ENCODE measurements around the gene ADRA2C.

The ADRA2C gene

DNA sequence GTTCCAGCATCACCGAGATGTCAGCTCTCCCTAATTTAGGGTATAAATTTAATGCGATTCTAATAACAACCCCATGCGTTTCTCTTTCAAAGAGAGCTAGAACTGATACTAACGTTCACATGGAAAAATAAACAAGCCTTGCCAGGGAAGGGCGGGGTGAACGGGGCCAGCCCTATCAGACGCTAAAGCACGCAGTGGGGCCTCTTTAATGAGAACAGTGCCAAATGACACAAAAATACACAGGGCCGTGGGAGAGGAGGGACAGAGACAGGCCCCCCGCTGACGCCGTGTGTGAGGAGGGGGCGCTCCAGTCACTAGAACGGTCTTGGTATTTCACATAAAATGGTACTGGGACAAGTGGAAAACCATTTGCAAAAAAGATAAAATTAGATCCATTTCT lies 21.3 kb upstream of the ADRA2C start:
- Mint-ChIP-seq H3K4me3 (no peak overlapping the region), H3K27ac (no peak overlapping the region), H3K36me3 (ENCODE audit: low read depth) (no peaks in the 10 kb centered on the region), H3K9me3 (peaks cover 23% of the 10 kb centered on the region), H3K4me1 (ENCODE audit: low read depth) (no peaks in the 10 kb centered on the region), H3K27me3 (ENCODE audit: low read depth) (peaks cover 16% of the 10 kb centered on the region)

DNA sequence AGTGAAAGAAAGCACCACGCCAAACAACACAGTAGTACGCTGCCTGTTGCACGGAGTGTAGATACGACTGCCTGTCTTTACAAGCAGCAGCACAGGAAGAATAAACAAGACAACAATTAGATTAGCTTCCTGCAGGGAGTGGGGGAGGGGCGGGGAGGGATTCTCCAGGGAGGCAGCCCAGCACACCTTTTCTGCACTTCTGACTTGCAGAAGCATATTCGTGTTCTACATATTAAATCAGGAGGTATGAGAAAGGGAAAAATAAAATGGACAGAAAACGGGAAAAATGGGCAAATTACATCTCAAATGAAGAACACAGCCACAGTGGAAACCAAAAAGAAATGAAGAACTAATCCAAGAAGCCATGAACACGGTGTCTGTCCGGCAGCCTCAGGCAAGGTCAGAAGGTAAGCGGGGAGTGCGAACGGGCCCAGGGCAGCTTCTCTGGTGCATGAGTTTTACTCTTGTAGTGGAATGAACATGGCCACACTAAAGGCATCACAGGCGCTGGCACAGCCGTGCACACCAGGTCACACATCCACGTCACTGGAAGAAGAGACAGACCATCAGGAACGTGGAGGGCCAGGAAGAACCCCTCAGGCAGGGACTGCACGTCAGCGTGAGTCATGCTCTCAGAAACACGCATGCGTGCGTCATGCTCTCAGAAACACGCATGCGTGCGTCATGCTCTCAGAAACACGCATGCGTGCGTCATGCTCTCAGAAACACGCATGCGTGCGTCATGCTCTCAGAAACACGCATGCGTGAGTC lies 20.1 kb upstream of the ADRA2C start:
- H3K9me3 Mint-ChIP-seq, result peaks cover 23% of the 10 kb centered on the region
- no peaks in the 10 kb centered on the region for H3K36me3 Mint-ChIP-seq (ENCODE audit: low read depth)
- no peak overlapping the region for H3K4me3 Mint-ChIP-seq
- no peaks in the 10 kb centered on the region for H3K4me1 Mint-ChIP-seq (ENCODE audit: low read depth)
- H3K27ac Mint-ChIP-seq, result no peak overlapping the region
- peaks cover 16% of the 10 kb centered on the region for H3K27me3 Mint-ChIP-seq (ENCODE audit: low read depth)

DNA sequence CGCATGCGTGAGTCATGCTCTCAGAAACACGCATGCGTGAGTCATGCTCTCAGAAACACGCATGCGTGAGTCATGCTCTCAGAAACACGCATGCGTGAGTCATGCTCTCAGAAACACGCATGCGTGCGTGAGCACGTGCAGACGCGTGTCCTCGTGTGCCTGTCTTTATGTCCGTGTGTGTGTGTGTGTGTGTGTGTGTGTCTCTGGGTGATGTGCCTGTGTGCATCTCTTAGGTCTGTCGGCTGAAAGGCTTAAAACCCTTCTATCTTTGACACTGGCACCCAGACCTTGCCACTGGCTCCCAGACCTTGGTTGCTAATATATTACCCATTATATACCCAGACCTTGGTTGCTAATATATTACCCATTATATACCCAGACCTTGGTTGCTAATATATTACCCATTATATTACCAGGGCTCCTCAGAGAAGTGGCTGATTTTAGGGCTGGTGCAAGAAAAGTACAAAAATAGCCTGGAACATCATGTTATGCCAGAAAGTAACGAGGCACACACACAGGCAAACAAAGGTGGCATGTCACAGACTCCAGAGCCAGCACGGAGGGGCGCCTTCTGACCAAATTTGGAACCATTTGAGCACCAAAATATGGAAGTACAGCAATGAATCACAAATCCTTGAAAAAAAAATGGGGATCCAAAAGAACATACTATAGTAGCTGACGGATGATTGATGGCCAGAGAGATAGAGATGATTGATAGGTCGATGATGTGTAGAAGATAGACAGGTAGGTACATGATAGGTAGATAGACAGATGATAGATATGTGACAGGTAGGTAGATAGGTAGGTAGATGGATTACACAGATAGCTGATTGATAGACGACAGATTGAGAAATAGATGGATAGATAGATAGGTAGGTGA lies 19.2 kb upstream of the ADRA2C start:
- Mint-ChIP-seq H3K4me1 (ENCODE audit: low read depth) (no peaks in the 10 kb centered on the region), H3K27me3 (ENCODE audit: low read depth) (peaks cover 16% of the 10 kb centered on the region), H3K27ac (no peak overlapping the region), H3K4me3 (no peak overlapping the region), H3K36me3 (ENCODE audit: low read depth) (no peaks in the 10 kb centered on the region), H3K9me3 (peaks cover 22% of the 10 kb centered on the region)

DNA sequence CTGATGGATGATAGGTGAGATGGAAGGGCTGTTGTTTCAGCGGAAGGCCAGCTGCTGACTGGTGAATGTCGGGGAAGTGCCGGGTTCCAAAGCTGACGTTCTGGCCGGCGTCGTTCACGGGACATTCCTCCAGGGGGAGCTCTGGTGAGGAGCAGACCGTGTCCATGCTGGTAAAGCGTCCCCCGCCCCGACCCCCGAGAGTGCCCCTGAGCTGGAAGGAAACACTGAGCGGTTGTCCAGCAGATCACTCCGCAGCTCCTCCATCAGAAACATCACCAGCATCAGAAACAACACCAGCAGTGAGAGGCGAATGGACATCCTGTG lies 18.6 kb upstream of the ADRA2C start:
- H3K36me3 Mint-ChIP-seq (ENCODE audit: low read depth), result no peaks in the 10 kb centered on the region
- peaks cover 16% of the 10 kb centered on the region for H3K27me3 Mint-ChIP-seq (ENCODE audit: low read depth)
- H3K27ac Mint-ChIP-seq, result no peak overlapping the region
- no peaks in the 10 kb centered on the region for H3K4me1 Mint-ChIP-seq (ENCODE audit: low read depth)
- H3K9me3 Mint-ChIP-seq, result peaks cover 17% of the 10 kb centered on the region
- no peak overlapping the region for H3K4me3 Mint-ChIP-seq

DNA sequence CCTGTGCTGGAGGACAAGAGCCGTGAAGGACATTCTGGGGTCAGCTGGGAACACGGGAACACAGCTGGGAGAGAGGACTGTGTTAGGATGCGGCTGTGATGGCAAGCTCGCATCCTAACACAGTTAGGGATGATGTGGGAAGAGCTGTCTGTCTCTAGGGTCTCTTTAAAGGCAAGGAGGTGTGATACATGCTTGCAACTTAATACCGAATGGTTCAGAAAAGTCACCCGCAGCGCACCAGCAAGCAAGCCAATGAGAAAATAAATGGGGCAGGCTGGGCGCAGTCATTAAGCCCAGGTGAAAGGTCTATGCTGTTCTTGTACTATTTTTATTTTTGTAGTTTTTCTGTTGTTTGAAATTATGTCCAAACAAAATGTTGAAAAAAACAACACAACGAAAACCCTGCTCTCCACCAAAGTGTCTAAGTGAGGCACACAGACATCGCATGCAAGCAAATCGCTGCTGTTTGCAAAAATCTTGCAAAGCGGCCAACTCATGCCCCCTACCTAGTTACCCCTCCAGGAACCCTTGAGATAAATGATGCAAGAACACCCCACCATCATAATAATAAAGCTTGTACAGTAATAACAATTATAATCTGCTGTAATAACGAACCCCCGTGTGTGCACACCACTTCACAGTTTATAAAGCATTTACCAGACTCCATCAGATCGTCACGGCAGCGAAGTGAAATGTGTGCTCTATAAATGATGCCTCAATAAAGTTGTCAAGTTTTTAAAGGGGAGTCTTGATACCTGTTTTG lies 17.9 kb upstream of the ADRA2C start:
- peaks cover 11% of the 10 kb centered on the region for H3K9me3 Mint-ChIP-seq
- H3K4me3 Mint-ChIP-seq, result no peak overlapping the region
- H3K4me1 Mint-ChIP-seq (ENCODE audit: low read depth), result no peaks in the 10 kb centered on the region
- H3K27ac Mint-ChIP-seq, result no peak overlapping the region
- H3K27me3 Mint-ChIP-seq (ENCODE audit: low read depth), result peaks cover 16% of the 10 kb centered on the region
- no peaks in the 10 kb centered on the region for H3K36me3 Mint-ChIP-seq (ENCODE audit: low read depth)

DNA sequence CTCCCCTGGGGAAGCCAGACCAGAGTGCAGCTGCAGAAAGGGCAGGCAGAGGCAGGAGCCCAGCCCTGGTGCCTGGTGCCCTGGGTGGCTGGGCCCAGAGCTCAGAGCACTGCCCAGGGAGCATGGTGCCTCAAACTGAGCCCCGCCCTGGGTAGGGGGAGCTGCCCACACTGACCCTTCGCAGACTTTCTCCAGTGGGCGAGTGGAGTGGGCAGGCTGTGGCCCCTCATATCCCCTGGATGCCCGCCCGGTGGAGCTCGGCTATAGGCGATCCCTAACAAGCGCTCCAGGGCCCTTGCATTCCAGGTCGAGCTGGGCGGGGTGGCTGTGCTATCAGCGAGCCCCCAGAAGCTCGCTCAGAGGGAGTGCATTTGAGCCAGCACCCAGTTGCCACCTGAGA lies 17.1 kb upstream of the ADRA2C start:
- Mint-ChIP-seq H3K4me3 (no peak overlapping the region), H3K36me3 (ENCODE audit: low read depth) (no peaks in the 10 kb centered on the region), H3K27me3 (ENCODE audit: low read depth) (peaks cover 16% of the 10 kb centered on the region), H3K9me3 (peaks cover 11% of the 10 kb centered on the region), H3K27ac (no peak overlapping the region), H3K4me1 (ENCODE audit: low read depth) (no peaks in the 10 kb centered on the region)

DNA sequence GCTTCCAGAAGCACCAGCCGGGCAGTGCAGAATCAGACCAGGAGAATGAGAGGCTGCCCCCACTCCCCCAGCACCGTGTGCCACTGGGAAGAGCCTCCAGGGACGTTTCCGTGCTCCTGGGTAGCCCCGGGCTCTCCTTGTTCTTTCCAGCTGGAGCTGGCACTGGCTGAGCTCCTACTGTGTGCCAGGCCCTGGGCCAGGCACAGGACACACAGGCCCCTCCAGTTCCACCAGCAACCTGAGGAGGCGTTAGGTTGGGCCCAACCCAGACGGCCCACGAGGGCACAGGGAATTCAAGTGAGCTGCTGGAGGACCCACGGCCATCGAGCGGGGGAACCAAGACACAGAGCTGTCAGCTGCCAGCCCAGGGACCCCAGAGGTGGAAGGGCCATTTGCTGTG lies 15.9 kb upstream of the ADRA2C start:
- H3K27me3 Mint-ChIP-seq (ENCODE audit: low read depth), result peaks cover 9% of the 10 kb centered on the region
- no peaks in the 10 kb centered on the region for H3K36me3 Mint-ChIP-seq (ENCODE audit: low read depth)
- H3K27ac Mint-ChIP-seq, result no peak overlapping the region
- H3K9me3 Mint-ChIP-seq, result peaks cover 8% of the 10 kb centered on the region
- no peak overlapping the region for H3K4me3 Mint-ChIP-seq
- no peaks in the 10 kb centered on the region for H3K4me1 Mint-ChIP-seq (ENCODE audit: low read depth)

DNA sequence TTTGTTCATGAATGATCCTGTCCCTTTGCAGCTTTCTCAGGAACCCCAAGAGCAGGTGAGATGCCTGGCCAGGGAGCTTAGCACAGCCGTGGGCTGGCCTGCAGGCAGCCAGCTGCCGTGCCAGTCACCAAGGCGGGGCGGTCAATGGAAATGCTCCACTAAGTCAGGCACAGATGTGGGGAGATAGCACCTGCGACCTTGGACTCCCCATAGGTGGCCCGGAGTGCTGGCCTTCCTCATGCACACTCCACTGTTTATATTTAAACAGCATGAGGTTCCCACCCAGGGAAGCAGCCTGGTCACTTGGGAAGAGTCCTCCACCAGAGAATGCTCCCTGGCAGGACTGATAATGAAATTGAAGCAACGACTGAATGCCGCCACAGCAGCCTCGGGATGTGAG lies 14.2 kb upstream of the ADRA2C start:
- H3K36me3 Mint-ChIP-seq (ENCODE audit: low read depth), result no peaks in the 10 kb centered on the region
- no peak overlapping the region for H3K4me3 Mint-ChIP-seq
- no peaks in the 10 kb centered on the region for H3K9me3 Mint-ChIP-seq
- no peak overlapping the region for H3K27ac Mint-ChIP-seq
- H3K4me1 Mint-ChIP-seq (ENCODE audit: low read depth), result no peaks in the 10 kb centered on the region
- peaks cover 5% of the 10 kb centered on the region for H3K27me3 Mint-ChIP-seq (ENCODE audit: low read depth)

DNA sequence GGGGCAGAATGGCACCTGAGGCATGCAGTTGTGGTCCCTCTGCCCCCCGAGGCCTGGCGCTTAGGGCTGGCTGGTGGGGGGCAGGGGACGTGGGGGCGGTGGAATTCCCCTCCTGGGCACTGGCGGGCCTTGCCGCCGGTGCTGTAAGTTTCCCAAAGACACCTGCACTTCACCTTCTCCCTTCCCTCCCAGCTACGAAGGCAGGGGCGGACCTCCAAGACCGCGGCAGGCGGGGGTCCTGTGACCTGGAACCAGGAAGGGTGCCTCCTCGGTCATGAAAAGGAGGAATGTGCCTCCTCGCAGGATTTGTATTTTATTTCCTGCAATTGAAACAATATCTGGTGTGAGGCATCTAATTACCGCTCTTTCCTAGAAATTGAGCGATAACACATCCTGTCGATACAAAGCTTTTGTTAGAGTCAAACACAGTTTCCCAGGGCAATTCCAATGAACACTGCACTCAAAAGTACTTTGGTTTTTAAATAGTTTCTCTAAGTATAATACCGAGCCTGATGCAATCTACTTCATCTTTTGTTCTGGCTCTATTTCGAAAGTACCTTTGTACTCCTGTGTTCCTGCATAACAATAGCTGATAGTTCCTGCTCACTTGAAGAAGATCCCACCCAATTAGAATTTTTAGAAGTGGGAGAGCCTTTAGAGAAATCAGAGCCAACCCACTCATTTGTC lies 12.3 kb upstream of the ADRA2C start:
- H3K4me1 Mint-ChIP-seq (ENCODE audit: low read depth), result no peaks in the 10 kb centered on the region
- H3K9me3 Mint-ChIP-seq, result no peaks in the 10 kb centered on the region
- no peaks in the 10 kb centered on the region for H3K36me3 Mint-ChIP-seq (ENCODE audit: low read depth)
- H3K27me3 Mint-ChIP-seq (ENCODE audit: low read depth), result no peaks in the 10 kb centered on the region
- H3K27ac Mint-ChIP-seq, result no peak overlapping the region
- no peak overlapping the region for H3K4me3 Mint-ChIP-seq

DNA sequence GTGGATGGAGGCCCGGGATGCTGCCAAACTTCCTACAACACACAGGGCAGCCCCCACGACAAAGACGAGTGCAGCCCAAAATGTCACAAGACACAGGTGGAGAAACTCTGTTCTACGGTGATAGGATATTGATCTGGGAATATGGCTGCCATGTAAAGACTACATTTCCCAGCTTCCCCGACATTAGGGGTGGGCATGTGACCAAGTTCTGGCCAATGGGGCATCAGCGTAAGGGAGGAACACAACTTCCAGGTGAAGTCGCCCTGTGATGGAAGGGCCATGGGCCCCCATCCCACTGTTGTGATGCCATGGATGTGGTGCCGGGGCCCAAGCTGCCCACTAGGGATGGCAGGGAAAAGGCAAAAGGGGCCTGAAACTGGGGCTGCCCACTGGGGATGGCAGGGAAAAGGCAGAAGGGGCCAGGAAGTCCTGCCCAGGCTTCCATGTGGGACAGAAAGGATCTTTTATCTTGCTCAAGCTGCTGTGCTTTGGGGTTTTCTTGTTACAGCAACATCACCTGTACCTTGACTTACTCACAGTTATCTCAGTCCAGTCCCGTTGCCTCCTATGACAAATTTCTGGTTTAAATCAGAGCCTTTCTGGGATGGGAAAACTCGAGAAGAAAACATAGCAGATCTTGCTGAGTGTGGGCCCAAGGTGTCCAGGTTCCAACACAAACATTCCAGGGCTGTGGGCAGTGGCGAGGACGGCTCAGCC lies 9.7 kb upstream of the ADRA2C start:
- Mint-ChIP-seq H3K27ac (no peak overlapping the region), H3K27me3 (ENCODE audit: low read depth) (no peaks in the 10 kb centered on the region), H3K9me3 (no peaks in the 10 kb centered on the region), H3K36me3 (ENCODE audit: low read depth) (no peaks in the 10 kb centered on the region), H3K4me3 (no peak overlapping the region), H3K4me1 (ENCODE audit: low read depth) (no peaks in the 10 kb centered on the region)

DNA sequence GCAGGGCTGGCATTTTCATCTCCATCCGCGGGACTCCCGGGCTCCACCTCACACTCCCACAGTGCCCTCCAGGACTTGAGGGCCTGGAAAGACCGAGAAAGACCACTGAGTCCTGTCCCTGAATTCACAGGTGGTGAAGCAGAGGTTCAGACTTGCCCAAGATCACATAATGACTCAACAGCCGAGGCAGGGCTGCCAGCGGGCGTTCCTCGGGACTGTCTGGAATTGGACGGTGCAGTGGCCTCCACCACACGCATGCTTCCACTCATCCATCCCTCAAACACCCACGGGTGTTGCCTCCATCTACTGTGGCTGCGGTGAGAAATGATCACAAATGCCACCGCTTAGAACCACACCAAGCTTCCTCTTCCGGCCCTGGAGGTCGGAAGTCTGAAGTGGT lies 6.9 kb upstream of the ADRA2C start:
- H3K4me1 Mint-ChIP-seq (ENCODE audit: low read depth), result no peaks in the 10 kb centered on the region
- no peaks in the 10 kb centered on the region for H3K9me3 Mint-ChIP-seq
- no peak overlapping the region for H3K4me3 Mint-ChIP-seq
- no peaks in the 10 kb centered on the region for H3K36me3 Mint-ChIP-seq (ENCODE audit: low read depth)
- H3K27me3 Mint-ChIP-seq (ENCODE audit: low read depth), result peaks cover 6% of the 10 kb centered on the region
- no peak overlapping the region for H3K27ac Mint-ChIP-seq

DNA sequence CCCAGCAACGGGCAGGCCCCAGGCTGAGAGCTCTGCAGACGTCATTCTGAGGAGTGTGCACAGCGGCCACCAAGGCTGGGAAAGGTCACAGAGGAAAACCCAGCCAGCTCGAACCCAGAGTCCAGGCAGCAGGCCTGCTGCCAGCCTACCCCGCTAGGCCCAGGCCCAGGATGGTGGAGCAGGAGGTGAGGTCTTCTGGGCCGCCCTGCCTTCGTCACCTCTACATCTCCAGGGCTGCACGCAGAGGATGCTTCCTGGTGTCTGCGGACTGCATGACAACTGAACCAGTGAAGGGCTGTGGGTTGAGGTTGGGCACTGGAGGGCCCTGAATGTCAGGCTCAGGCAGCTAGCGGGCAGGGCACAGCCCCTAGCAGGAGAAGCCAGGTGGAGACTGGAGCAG lies 5.8 kb upstream of the ADRA2C start:
- H3K4me3 Mint-ChIP-seq, result no peak overlapping the region
- no peaks in the 10 kb centered on the region for H3K36me3 Mint-ChIP-seq (ENCODE audit: low read depth)
- no peaks in the 10 kb centered on the region for H3K4me1 Mint-ChIP-seq (ENCODE audit: low read depth)
- no peaks in the 10 kb centered on the region for H3K9me3 Mint-ChIP-seq
- peaks cover 6% of the 10 kb centered on the region for H3K27me3 Mint-ChIP-seq (ENCODE audit: low read depth)
- H3K27ac Mint-ChIP-seq, result no peak overlapping the region

DNA sequence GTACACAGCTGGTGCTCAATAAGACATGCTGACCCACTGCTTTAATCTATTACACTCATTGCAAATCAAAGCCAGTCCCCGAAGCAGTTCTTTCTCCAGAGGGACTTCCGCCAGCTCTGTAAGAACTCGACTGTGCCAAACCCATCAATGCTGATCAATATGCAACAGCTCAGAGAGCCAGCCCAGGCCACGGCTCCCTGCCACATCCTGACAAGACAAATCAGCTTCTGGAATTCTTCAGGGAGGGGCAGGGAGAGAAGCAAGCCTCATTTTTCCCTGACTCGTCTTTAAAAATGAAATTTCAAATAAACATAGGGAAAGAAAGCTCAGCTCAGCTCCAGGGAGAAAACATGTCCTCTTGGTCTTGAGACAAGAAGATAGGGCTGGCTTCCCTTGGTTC lies 5.3 kb upstream of the ADRA2C start:
- peaks cover 6% of the 10 kb centered on the region for H3K27me3 Mint-ChIP-seq (ENCODE audit: low read depth)
- H3K36me3 Mint-ChIP-seq (ENCODE audit: low read depth), result no peaks in the 10 kb centered on the region
- H3K4me1 Mint-ChIP-seq (ENCODE audit: low read depth), result no peaks in the 10 kb centered on the region
- H3K9me3 Mint-ChIP-seq, result no peaks in the 10 kb centered on the region
- H3K4me3 Mint-ChIP-seq, result no peak overlapping the region
- H3K27ac Mint-ChIP-seq, result no peak overlapping the region

DNA sequence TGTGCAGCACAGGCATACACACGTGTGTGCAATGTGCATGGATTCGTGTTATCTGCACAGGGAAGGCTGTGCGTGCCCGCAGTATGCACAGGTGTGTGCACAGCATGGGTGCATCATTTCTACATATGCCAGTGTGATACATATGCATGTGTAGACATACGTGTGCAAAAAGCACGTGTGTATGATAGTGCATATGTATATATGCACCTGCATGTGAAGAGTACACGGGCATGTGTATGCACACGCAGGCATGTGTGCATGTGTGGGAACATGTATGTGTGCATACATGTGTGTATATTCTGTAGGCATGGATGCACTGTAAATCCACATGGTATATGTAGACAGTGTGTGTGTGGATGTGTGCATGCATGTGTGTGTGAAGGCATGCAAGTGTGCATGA lies 3.9 kb upstream of the ADRA2C start:
- no peak overlapping the region for H3K27ac Mint-ChIP-seq
- H3K27me3 Mint-ChIP-seq (ENCODE audit: low read depth), result peaks cover 12% of the 10 kb centered on the region
- H3K36me3 Mint-ChIP-seq (ENCODE audit: low read depth), result no peaks in the 10 kb centered on the region

More for the DNA sequence above, 3.9 kb upstream of the ADRA2C start:
- H3K9me3 Mint-ChIP-seq, result no peaks in the 10 kb centered on the region
- H3K4me1 Mint-ChIP-seq (ENCODE audit: low read depth), result no peaks in the 10 kb centered on the region
- H3K4me3 Mint-ChIP-seq, result no peak overlapping the region
